ENCODE results near the gene NPEPPS.
"Not testable (repeated sequence)": the region's sequence is repeated elsewhere in the genome, so short reads cannot be mapped to it uniquely, and the experiment has no call there.

Gene NPEPPS

GRCh38 chr17:47530557-47531232 lies at the start of gene NPEPPS:
Gene NPEPPS (plus strand): TSS chr17:47531108. CDS start chr17:47531301, 193 bp downstream.
- Histone ChIP-seq H3K4me3 (peak within 1 kb of the TSS; percentile 80), H3K9ac (ENCODE audit: insufficient read length) (peak within 1 kb of the TSS; percentile 75)
- not testable (repeated sequence) for H3K36me3 ChIP-seq (ENCODE audit: insufficient read depth, low read length); H3K9me3 ChIP-seq (ENCODE audit: low read depth, low read length); H3K27ac ChIP-seq
- DNase-seq (ENCODE audit: low read depth, low spot score): peak; percentile 22

DNA sequence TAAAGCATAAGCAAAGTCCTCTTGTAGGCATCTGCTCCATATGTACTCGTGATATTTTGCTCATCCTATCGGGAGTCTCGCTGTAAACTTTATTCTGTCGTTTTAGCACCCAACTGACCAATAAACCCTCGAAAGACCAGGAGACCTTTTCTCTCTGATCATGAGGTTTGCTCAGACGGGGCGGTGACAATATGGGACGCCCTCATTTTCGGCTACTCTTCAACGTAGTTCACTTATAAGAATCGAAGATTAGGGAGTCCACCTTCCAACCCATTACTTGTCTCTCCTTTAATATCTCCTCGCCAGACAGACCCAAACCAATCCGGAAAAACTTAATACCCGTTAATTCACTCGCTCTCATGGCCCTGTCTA lies 39.1 kb upstream of the NPEPPS start:
- H3K9me3 ChIP-seq (ENCODE audit: low read depth, low read length); H3K36me3 ChIP-seq (ENCODE audit: insufficient read depth, low read length); DNase-seq (ENCODE audit: low read depth, low spot score): not testable (repeated sequence)
- H3K4me3 ChIP-seq: peak overlapping the region; percentile 78
- peak overlapping the region; percentile 75; the same call in 1 of the 2 replicates for H3K27ac ChIP-seq
- peak overlapping the region; percentile 87 for H3K9ac ChIP-seq (ENCODE audit: insufficient read length)

DNA sequence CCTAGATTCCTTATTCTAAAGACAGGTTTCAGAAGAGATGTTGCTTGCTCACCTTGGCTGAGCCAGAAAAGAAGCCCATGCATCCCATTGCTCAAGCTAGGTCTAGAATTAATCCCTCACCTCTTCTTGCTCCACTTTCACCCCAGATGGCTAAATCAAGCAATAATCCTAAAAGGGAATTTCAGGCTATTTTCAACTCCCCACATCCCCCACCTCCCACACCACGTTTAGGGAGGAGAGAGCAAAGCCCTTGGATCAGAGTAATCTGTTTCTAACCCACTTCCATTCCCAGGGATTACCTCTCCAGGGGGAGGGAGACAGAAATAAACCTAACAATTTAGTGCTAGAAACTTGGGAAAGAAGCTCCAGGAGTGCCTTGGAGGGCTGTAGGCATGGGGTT lies 31.8 kb upstream of the NPEPPS start:
- not testable (repeated sequence) for H3K27ac ChIP-seq; H3K9ac ChIP-seq (ENCODE audit: insufficient read length)

DNA sequence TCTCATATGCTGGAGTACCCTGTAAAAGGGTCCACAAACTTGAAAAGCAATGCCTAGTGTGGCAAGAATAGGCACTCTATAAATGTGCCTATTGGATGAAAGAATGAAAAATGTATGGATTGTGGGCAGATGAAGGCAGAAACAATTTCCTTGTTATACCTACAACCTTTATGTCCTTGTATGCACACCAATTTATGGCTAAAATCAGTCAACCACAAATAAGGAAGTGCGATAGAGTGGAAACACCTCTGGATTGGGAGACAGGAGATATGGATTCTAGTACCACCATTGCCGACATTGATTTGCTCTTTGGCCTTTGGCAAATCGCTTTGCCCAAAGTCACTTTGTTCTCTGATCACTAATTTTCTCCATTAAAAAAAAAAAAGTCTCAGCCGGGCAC lies 31.4 kb upstream of the NPEPPS start:
- not testable (repeated sequence) for H3K4me3 ChIP-seq; H3K9ac ChIP-seq (ENCODE audit: insufficient read length); H3K27ac ChIP-seq; H3K9me3 ChIP-seq (ENCODE audit: low read depth, low read length); DNase-seq (ENCODE audit: low read depth, low spot score); H3K36me3 ChIP-seq (ENCODE audit: insufficient read depth, low read length)

More for the DNA sequence above, 31.8 kb upstream of the NPEPPS start:
- H3K9me3 ChIP-seq (ENCODE audit: low read depth, low read length); H3K36me3 ChIP-seq (ENCODE audit: insufficient read depth, low read length); H3K4me3 ChIP-seq; DNase-seq (ENCODE audit: low read depth, low spot score): not testable (repeated sequence)

- not testable (repeated sequence) for H3K36me3 ChIP-seq (ENCODE audit: insufficient read depth, low read length); H3K9ac ChIP-seq (ENCODE audit: insufficient read length); H3K4me3 ChIP-seq; H3K9me3 ChIP-seq (ENCODE audit: low read depth, low read length); H3K27ac ChIP-seq; DNase-seq (ENCODE audit: low read depth, low spot score)
These were observed 30.3 kb upstream of the NPEPPS start for GRCh38 chr17:47500620-47501019.

DNA sequence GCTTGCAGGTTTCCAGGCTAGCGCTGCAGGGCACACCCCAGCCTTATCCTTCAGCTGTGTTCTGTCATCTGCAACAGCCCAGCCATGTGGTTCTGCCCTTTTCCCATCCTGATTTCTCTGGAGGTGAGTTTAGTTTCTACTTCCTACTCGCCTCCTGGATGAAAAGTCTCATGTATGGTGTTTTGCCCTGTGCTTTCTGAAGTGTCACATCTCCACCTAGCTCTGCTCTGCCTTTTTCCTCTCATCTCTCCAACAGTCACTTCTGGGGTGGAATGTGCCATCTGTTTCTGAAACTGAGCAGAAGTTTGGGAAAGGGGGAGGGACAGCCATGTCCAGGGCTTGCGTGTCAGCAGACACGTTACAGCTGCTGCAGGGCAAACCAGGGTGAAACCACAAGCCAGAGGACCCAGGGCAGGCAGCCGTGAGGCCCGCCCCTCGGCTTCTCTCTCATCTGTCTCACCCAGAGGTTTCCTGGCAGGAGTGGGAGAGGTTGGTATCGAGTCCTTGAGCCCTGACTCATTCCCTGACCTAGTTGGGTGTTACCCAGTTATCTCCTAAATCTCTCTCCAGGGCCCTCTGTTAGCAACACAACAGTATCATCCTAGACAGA lies 28.7 kb upstream of the NPEPPS start:
- DNase-seq (ENCODE audit: low read depth, low spot score): not testable (repeated sequence)

GRCh38 chr17:47502776-47503455 lies 28.0 kb upstream of the NPEPPS start:
- not testable (repeated sequence) for DNase-seq (ENCODE audit: low read depth, low spot score); H3K9me3 ChIP-seq (ENCODE audit: low read depth, low read length); H3K4me3 ChIP-seq; H3K36me3 ChIP-seq (ENCODE audit: insufficient read depth, low read length); H3K27ac ChIP-seq; H3K9ac ChIP-seq (ENCODE audit: insufficient read length)

More for the DNA sequence above, 28.7 kb upstream of the NPEPPS start:
- H3K9me3 ChIP-seq (ENCODE audit: low read depth, low read length); H3K27ac ChIP-seq; H3K9ac ChIP-seq (ENCODE audit: insufficient read length); H3K4me3 ChIP-seq; H3K36me3 ChIP-seq (ENCODE audit: insufficient read depth, low read length): not testable (repeated sequence)

- H3K9ac ChIP-seq (ENCODE audit: insufficient read length); H3K9me3 ChIP-seq (ENCODE audit: low read depth, low read length); H3K36me3 ChIP-seq (ENCODE audit: insufficient read depth, low read length); DNase-seq (ENCODE audit: low read depth, low spot score): not testable (repeated sequence)
- H3K27ac ChIP-seq: peak overlapping the region; percentile 62; the same call in 1 of the 2 replicates
- H3K4me3 ChIP-seq: peak overlapping the region; percentile 28; the same call in 1 of the 2 replicates
These were observed 19.2 kb upstream of the NPEPPS start for GRCh38 chr17:47511701-47512146.

DNA sequence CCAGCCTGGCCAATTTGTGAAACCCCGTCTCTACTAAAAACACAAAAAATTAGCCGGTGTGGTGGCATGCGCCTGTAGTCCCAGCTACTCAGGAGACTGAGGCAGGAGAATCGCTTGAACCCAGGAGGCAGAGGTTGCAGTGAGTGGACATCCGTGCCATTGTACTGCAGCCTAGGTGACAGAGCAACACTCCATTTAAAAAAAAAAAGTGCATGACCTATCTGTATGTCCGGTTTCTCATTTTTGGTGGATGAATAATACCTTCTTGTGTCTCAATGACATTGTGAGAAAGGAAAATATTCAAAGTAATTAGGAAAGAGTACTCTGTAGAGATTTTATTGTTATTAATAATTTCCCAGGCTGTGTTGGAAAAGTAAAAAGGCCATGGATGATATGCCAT lies 17.6 kb upstream of the NPEPPS start:
- not testable (repeated sequence) for H3K4me3 ChIP-seq; H3K9ac ChIP-seq (ENCODE audit: insufficient read length); DNase-seq (ENCODE audit: low read depth, low spot score); H3K36me3 ChIP-seq (ENCODE audit: insufficient read depth, low read length); H3K27ac ChIP-seq; H3K9me3 ChIP-seq (ENCODE audit: low read depth, low read length)

- not testable (repeated sequence) for H3K9me3 ChIP-seq (ENCODE audit: low read depth, low read length); H3K4me3 ChIP-seq; DNase-seq (ENCODE audit: low read depth, low spot score); H3K9ac ChIP-seq (ENCODE audit: insufficient read length); H3K27ac ChIP-seq; H3K36me3 ChIP-seq (ENCODE audit: insufficient read depth, low read length)
These were observed 12.0 kb upstream of the NPEPPS start for GRCh38 chr17:47518880-47519279.

DNA sequence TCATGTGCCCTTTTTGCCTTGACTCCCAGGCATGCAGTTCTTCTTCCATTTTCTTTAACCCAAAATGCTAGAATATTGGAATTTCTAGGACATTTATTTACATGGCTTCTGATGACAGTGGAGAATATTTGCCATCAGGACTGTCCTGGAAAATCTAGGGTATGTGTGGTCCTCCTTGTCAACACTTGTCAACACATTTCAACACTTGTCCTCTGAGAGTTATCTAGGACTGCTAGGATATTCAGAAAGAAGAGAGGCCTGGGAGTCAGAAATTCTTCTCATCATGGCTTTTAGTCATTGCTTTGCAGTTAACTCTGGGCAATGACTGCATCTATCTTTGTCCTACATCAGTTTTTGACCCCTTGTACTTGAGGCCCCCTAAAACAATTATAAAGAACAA lies 11.5 kb upstream of the NPEPPS start:
- not testable (repeated sequence) for H3K9ac ChIP-seq (ENCODE audit: insufficient read length); H3K27ac ChIP-seq; DNase-seq (ENCODE audit: low read depth, low spot score); H3K36me3 ChIP-seq (ENCODE audit: insufficient read depth, low read length); H3K9me3 ChIP-seq (ENCODE audit: low read depth, low read length); H3K4me3 ChIP-seq

DNA sequence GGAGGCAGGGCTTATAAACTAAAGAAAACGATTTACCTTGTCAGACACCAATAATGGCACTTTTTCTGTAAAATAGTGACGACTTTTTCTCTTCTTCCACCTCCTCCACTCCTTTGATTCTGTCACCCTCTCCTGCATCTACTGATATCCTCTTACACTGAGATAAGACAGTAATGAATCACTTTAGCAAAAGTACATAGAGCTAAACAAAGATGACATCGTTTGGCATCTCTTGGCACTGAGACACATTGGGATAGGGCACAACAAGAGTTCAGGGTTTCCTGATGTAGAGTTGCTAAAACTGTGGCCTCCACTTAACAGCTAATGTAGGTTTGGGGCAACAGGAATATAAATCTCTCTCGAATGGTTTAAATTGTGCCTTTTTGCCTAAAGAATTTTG lies 10.6 kb upstream of the NPEPPS start:
- H3K36me3 ChIP-seq (ENCODE audit: insufficient read depth, low read length); H3K27ac ChIP-seq: not testable (repeated sequence)

DNA sequence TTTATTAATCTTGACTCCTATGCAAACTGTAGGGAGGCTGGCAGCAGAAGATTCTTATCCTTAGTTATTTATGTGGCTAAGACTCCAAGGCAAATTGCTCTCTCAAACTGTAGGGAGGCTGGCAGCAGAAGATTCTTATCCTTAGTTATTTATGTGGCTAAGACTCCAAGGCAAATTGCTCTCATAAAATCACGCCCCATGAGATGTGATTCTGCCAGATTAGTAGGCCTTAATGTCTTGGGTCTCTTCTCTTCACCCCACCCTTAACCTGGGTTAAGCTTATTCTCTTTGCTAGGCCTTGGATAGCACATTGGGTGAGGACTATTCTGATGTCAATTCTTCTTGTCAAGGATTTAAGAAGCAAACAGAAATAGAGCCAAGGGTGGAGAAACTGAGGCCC lies 9.5 kb upstream of the NPEPPS start:
- not testable (repeated sequence) for H3K36me3 ChIP-seq (ENCODE audit: insufficient read depth, low read length); H3K27ac ChIP-seq; DNase-seq (ENCODE audit: low read depth, low spot score); H3K9me3 ChIP-seq (ENCODE audit: low read depth, low read length); H3K4me3 ChIP-seq; H3K9ac ChIP-seq (ENCODE audit: insufficient read length)

More for the DNA sequence above, 10.6 kb upstream of the NPEPPS start:
- DNase-seq (ENCODE audit: low read depth, low spot score); H3K4me3 ChIP-seq; H3K9me3 ChIP-seq (ENCODE audit: low read depth, low read length); H3K9ac ChIP-seq (ENCODE audit: insufficient read length): not testable (repeated sequence)

- not testable (repeated sequence) for H3K36me3 ChIP-seq (ENCODE audit: insufficient read depth, low read length); DNase-seq (ENCODE audit: low read depth, low spot score); H3K27ac ChIP-seq; H3K9me3 ChIP-seq (ENCODE audit: low read depth, low read length); H3K9ac ChIP-seq (ENCODE audit: insufficient read length); H3K4me3 ChIP-seq
These were observed 8.6 kb upstream of the NPEPPS start for GRCh38 chr17:47522341-47522740.
